ENCODE results near the gene MARS1. TPM values are rescaled to one million over a fixed set of nuclear protein-coding genes. Genes with fewer than 3 reads are reported as not detected.

The MARS1 gene
- total and polyA plus RNA-seq, 2 experiments from 2014 or later: 266 to 351 TPM

DNA sequence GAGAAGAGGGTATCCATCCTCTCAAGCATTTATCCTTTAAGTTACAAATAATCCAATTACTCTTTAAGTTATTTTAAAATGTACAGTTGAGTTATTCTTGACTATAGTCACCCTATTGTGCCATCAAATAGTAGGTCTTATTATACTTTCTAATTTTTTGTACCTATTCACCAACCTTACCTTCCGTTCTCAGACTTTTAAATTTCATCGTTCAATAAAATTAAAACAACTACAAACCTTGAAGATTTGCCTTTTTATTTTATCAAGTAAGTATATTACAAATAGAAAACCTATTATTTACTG lies 60.1 kb downstream of the MARS1 start (continued):
- TF ChIP-seq EZH2phosphoT487 (IDR thresholded peaks at IDR 0.05; ENCODE audit: unreplicated experiment): no peak

DNA sequence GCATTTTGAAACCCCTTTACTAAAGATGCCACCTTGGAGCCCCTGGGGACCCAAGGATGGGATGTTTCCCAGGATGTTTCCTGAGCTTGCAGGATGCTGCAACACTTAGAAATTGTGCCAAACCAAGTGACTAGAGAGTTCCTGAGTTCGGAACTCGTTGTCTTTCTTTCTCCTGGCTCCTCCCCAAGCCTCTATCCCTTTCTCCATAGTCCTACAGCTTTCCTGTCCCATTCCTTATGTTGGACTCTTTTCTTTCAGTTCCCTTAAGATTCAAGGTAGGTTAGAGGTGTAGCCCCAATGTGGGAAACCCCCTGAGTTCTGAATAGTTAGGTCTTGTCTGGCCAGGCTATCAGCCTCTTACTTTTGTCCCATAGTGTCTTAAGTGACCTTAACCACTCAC lies 60.6 kb downstream of the MARS1 start:
- H3K27me3 Mint-ChIP-seq (ENCODE audit: insufficient read depth, low read depth, poor library complexity): peaks cover 13% of the 10 kb centered on the region
- Histone ChIP-seq H3K4me2 (peak overlapping the region; percentile 88; the same call in 1 of the 2 replicates), H3K4me3 (0 out of 2 replicates have a peak overlapping the region, but pooled peaks have one; percentile 99), H3K79me2 (replicated peaks; ENCODE audit: insufficient read depth) (peaks cover 54% of the 10 kb centered on the region), H3K4me1 (ENCODE audit: insufficient read depth) (peaks cover 33% of the 10 kb centered on the region), H2AFZ (peak overlapping the region; percentile 88; the same call in 1 of the 2 replicates), H3F3A (replicated peaks; ENCODE audit: low read depth) (peaks cover 12% of the 10 kb centered on the region), H3K36me3 (ENCODE audit: insufficient read depth) (no peaks in the 10 kb centered on the region), H3K27ac (ENCODE audit: low read depth) (no peak overlapping the region), H3K9me2 (ENCODE audit: insufficient read depth) (no peaks in the 10 kb centered on the region), H3K27me3 (ENCODE audit: insufficient read depth) (peaks cover 14% of the 10 kb centered on the region), H4K20me1 (replicated peaks; ENCODE audit: insufficient read depth) (peaks cover 12% of the 10 kb centered on the region; the same call in 1 of the 2 replicates)
- peak overlapping the region; percentile 79; the same call in 1 of the 3 replicates for H3K4me3 Mint-ChIP-seq
- H3K9me3 Mint-ChIP-seq: no peaks in the 10 kb centered on the region
- H3K4me1 Mint-ChIP-seq: peaks cover 55% of the 10 kb centered on the region
- no peak for TF ChIP-seq ZNF462 (CRISPR knock-in tag; IDR thresholded peaks at IDR 0.05)
- no peak for TF ChIP-seq ZNF114 (CRISPR knock-in tag; IDR thresholded peaks at IDR 0.05)
- no peak for TF ChIP-seq STAT1 (IDR thresholded peaks at IDR 0.05; ENCODE audit: unreplicated experiment)
- TF ChIP-seq, protein P1, sequence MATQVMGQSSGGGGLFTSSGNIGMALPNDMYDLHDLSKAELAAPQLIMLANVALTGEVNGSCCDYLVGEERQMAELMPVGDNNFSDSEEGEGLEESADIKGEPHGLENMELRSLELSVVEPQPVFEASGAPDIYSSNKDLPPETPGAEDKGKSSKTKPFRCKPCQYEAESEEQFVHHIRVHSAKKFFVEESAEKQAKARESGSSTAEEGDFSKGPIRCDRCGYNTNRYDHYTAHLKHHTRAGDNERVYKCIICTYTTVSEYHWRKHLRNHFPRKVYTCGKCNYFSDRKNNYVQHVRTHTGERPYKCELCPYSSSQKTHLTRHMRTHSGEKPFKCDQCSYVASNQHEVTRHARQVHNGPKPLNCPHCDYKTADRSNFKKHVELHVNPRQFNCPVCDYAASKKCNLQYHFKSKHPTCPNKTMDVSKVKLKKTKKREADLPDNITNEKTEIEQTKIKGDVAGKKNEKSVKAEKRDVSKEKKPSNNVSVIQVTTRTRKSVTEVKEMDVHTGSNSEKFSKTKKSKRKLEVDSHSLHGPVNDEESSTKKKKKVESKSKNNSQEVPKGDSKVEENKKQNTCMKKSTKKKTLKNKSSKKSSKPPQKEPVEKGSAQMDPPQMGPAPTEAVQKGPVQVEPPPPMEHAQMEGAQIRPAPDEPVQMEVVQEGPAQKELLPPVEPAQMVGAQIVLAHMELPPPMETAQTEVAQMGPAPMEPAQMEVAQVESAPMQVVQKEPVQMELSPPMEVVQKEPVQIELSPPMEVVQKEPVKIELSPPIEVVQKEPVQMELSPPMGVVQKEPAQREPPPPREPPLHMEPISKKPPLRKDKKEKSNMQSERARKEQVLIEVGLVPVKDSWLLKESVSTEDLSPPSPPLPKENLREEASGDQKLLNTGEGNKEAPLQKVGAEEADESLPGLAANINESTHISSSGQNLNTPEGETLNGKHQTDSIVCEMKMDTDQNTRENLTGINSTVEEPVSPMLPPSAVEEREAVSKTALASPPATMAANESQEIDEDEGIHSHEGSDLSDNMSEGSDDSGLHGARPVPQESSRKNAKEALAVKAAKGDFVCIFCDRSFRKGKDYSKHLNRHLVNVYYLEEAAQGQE (IDR thresholded peaks at IDR 0.05; ENCODE audit: unreplicated experiment): no peak
- no peak for TF ChIP-seq JUNB (IDR thresholded peaks at IDR 0.05; ENCODE audit: unreplicated experiment)
- no peak for TF ChIP-seq EZH2phosphoT487 (IDR thresholded peaks at IDR 0.05; ENCODE audit: unreplicated experiment)
- TF ChIP-seq, protein P2, sequence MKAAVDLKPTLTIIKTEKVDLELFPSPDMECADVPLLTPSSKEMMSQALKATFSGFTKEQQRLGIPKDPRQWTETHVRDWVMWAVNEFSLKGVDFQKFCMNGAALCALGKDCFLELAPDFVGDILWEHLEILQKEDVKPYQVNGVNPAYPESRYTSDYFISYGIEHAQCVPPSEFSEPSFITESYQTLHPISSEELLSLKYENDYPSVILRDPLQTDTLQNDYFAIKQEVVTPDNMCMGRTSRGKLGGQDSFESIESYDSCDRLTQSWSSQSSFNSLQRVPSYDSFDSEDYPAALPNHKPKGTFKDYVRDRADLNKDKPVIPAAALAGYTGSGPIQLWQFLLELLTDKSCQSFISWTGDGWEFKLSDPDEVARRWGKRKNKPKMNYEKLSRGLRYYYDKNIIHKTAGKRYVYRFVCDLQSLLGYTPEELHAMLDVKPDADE (IDR thresholded peaks at IDR 0.05): no peak
- no peak for TF ChIP-seq ZNF331 (CRISPR knock-in tag; IDR thresholded peaks at IDR 0.05; ENCODE audit: low read depth)
- TF ChIP-seq NANOG (IDR thresholded peaks at IDR 0.05; ENCODE audit: borderline replicate concordance): no peak
- TF ChIP-seq POLR2AphosphoS5 (IDR thresholded peaks at IDR 0.05; ENCODE audit: low read depth): no peak
- TF ChIP-seq, protein P3, sequence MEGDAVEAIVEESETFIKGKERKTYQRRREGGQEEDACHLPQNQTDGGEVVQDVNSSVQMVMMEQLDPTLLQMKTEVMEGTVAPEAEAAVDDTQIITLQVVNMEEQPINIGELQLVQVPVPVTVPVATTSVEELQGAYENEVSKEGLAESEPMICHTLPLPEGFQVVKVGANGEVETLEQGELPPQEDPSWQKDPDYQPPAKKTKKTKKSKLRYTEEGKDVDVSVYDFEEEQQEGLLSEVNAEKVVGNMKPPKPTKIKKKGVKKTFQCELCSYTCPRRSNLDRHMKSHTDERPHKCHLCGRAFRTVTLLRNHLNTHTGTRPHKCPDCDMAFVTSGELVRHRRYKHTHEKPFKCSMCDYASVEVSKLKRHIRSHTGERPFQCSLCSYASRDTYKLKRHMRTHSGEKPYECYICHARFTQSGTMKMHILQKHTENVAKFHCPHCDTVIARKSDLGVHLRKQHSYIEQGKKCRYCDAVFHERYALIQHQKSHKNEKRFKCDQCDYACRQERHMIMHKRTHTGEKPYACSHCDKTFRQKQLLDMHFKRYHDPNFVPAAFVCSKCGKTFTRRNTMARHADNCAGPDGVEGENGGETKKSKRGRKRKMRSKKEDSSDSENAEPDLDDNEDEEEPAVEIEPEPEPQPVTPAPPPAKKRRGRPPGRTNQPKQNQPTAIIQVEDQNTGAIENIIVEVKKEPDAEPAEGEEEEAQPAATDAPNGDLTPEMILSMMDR (conservative IDR thresholded peaks at IDR 0.05; ENCODE audit: low read depth in 2 of 2): no peak
- TF ChIP-seq CREB1 (CRISPR knock-in tag; IDR thresholded peaks at IDR 0.05; ENCODE audit: low read depth): no peak
- TF ChIP-seq EZH2 (IDR thresholded peaks at IDR 0.05; ENCODE audit: low read depth, unreplicated experiment): no peak
- H3K27ac Mint-ChIP-seq: no peak overlapping the region
- ATAC-seq: no peak
- peaks cover 3% of the 10 kb centered on the region; the same call in 2 of the 3 replicates for H3K36me3 Mint-ChIP-seq (ENCODE audit: low read depth)
- DNase-seq (ENCODE audit: low spot score): no peak

Data from GM23338 (cell line).